Natural killer cell (primary cell): ENCODE data around the gene METTL24. TPM values are rescaled to one million over a fixed set of nuclear protein-coding genes. Genes with fewer than 3 reads are reported as not detected.

Experiments used
- ATAC-seq, 3 donors: fragments of 150-1000 bp in 2 of 3; fragments of 200-7000 bp in 1 of 3; cut with Tn5 transposase; 1 replicate in 1 of 3; 2 replicates in 2 of 3; pipeline ENCODE4 v1.10.0; 2021; ENCODE audit warnings: mild to moderate bottlenecking in 2 of 3, moderate library complexity in 2 of 3
- DNase-seq, 2 donors: peaks; one replicate each; pipeline versions ENCODE4 v3.0.0 to v3.0.0-alpha.2; 2013 to 2021; ENCODE audit warnings: mixed read lengths in 1 of 2
- H3K27ac ChIP-seq: one replicate; pipeline ENCODE4 v1.5.1; 2013; ENCODE audit warnings: mild to moderate bottlenecking, low read length
- H3K27me3 ChIP-seq: one replicate; pipeline ENCODE4 v1.6.1; 2013; ENCODE audit warnings: low read length; ENCODE audit not compliant: control insufficient read depth, insufficient read depth
- H3K36me3 ChIP-seq: one replicate; pipeline ENCODE4 v1.6.1; 2013; ENCODE audit warnings: low read length; ENCODE audit not compliant: control insufficient read depth, insufficient read depth
- H3K4me1 ChIP-seq: one replicate; pipeline ENCODE4 v1.6.1; 2013; ENCODE audit warnings: low read length; ENCODE audit not compliant: control insufficient read depth, insufficient read depth
- H3K4me3 ChIP-seq: one replicate; pipeline ENCODE4 v1.5.1; 2013; ENCODE audit warnings: low read length
- H3K9me3 ChIP-seq: one replicate; pipeline ENCODE4 v1.6.1; 2013; ENCODE audit warnings: low read length; ENCODE audit not compliant: control insufficient read depth, insufficient read depth
- H3K27ac Mint-ChIP-seq, 2 donors: one replicate each; pipeline ENCODE4 v1.8.0; 2022; ENCODE audit warnings: mild to moderate bottlenecking in 2 of 2, mixed read lengths in 2 of 2, moderate library complexity in 1 of 2
- H3K27me3 Mint-ChIP-seq, 2 donors: one replicate each; pipeline ENCODE4 v1.8.0; 2022; ENCODE audit warnings: low read depth in 2 of 2, mixed read lengths in 2 of 2
- H3K36me3 Mint-ChIP-seq: one replicate; pipeline ENCODE4 v1.8.0; 2022; ENCODE audit warnings: mixed read lengths
- H3K4me1 Mint-ChIP-seq, 2 donors: one replicate each; pipeline ENCODE4 v1.8.0; 2022; ENCODE audit warnings: mixed read lengths in 2 of 2
- H3K4me3 Mint-ChIP-seq: one replicate; pipeline ENCODE4 v1.8.0; 2022; ENCODE audit warnings: mild to moderate bottlenecking, moderate library complexity, mixed read lengths
- H3K9me3 Mint-ChIP-seq, 2 donors: one replicate each; pipeline ENCODE4 v1.8.0; 2022; ENCODE audit warnings: mixed read lengths in 2 of 2
- CTCF ChIP-seq: fragments of 200-600 bp; IDR thresholded peaks from one replicate; pipeline ENCODE4 v1.8.0; 2022; ENCODE audit warnings: antibody characterized with exemption
- WGBS: methylation state at CpG from one replicate; pipeline ENCODE4 v1.1.7; 2013; ENCODE audit warnings: missing lambda C conversion rate; ENCODE audit not compliant: insufficient coverage; 5-methylcytosine and 5-hydroxymethylcytosine counted together
- intact Hi-C: fragments of 100-400 bp; cut with micrococcal nuclease; formaldehyde crosslinking; loops from one replicate; pipeline ENCODE4 v1.14.2; 2022
- total RNA-seq, 4 donors: library from RNA; stranded (reverse); fragments of 120-200 nt in 1 of 4; gene quantifications; one replicate each; pipeline versions ENCODE4 v1.2.3 to v1.2.4, GENCODE V29; 2013 to 2022

Gene METTL24
- total RNA-seq, 3 donors from 2014 or later (not counting 1 experiment from before 2014, with no cell fraction given) = 0.24 to 1.00 TPM; not detected in 1

DNA sequence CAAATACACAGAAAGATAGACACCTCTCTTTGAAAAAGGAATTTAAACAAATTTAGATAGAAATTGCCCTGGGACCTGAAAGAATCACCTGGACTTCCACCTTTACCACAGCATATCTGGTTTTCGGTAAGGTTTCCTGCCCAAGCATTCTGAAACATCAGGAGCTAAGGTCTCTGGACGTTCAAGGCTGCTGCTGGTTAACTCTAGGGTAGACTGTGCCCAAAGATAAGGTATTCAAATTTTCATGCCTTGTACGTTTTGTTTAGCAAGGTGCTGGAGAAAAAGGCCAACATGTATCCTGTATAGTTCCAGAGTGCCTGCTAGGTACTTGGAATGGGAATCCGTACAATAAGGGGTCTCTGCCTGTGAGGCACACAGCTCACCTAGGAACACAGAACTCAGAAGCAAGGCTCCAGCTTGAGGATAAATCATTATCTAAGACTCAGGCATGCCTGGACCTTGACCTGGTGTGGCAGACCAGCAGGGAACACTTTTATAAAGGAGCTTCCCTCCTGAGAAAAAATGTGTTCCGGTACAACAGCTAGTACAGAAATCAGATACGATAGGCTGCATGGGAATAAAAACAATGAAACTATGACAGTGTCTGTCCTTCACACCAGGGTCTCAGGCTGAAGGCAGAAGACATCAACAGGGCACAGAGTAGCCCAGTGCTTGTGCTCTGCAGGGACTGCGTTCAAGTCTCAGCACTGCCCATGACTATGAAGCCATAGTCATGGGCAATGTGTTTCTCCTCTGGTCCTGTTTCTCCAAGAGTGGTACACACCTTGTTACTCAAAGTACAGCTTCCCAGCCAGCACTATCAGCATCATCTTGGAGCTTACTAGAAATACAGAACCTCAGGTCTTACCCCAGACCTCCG, 70.4 kb downstream of the METTL24 start:
- peaks cover 0 to 7% of the 10 kb centered on the region in 2 donors for H3K4me1 Mint-ChIP-seq
- Histone ChIP-seq H3K9me3 (no peaks in the 10 kb centered on the region), H3K27me3 (no peaks in the 10 kb centered on the region), H3K4me1 (no peaks in the 10 kb centered on the region), H3K36me3 (no peaks in the 10 kb centered on the region), H3K4me3 (no peak overlapping the region), H3K27ac (no peak overlapping the region)
- H3K9me3 Mint-ChIP-seq = peaks cover 0 to 2% of the 10 kb centered on the region in 2 donors
- peaks cover 0 to 3% of the 10 kb centered on the region in 2 donors for H3K27me3 Mint-ChIP-seq
- no peaks in the 10 kb centered on the region for H3K36me3 Mint-ChIP-seq
- no peak overlapping the region for H3K4me3 Mint-ChIP-seq
- no peak for DNase-seq
- no peak for ATAC-seq
- intact Hi-C loops = no loop called here
- TF ChIP-seq CTCF = no peak
- H3K27ac Mint-ChIP-seq = no peak overlapping the region
- 88% methylated on average over 7 of the region's 8 CpGs for WGBS

DNA sequence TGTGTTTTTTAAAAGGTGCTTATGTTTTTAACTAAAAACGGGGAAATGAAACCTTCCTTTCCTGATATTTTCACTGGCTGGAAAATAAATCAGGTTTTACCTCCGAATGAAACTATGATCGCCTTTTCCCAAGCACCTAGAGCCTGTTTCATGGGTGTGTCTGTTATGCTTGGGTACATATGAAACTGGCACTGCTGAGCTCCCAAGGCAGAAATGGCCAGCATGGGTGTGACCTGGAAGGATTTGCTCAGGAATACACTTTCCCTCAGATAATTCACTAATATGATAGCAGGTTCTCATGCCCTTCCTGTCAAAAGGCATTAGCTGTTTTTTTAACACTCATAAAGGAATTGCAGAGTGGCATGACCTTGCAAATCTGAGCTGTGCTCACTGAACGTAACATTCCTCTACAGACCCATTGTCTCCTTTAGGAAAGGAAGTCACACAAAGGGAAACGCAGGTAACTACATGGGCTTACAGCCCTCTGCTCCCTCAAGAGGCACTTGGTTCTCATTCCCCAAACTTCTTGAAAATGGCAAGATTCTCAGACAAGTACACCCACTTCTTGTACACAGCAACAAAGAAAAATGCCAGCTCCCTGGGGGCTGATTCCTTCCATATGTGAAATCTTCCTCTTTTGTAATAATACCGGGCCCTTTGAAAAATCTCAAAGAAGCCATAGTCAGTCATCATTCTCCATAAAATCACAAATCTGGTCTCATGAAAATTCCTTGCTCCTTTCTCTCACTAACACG, 72.7 kb downstream of the METTL24 start:
- no peak for DNase-seq
- Histone ChIP-seq H3K36me3 (no peaks in the 10 kb centered on the region), H3K9me3 (no peaks in the 10 kb centered on the region), H3K27me3 (no peaks in the 10 kb centered on the region), H3K4me3 (no peak overlapping the region), H3K27ac (no peak overlapping the region), H3K4me1 (no peaks in the 10 kb centered on the region)
- 89% methylated on average over 7 of the region's 7 CpGs for WGBS
- peaks cover 0 to 3% of the 10 kb centered on the region in 2 donors for H3K27me3 Mint-ChIP-seq
- no peak overlapping the region for H3K4me3 Mint-ChIP-seq
- no peaks in the 10 kb centered on the region for H3K36me3 Mint-ChIP-seq
- ATAC-seq = no peak
- H3K27ac Mint-ChIP-seq = no peak overlapping the region
- peaks cover 0 to 16% of the 10 kb centered on the region in 2 donors for H3K4me1 Mint-ChIP-seq
- H3K9me3 Mint-ChIP-seq = no peaks in the 10 kb centered on the region
- intact Hi-C loops = no loop called here
- TF ChIP-seq CTCF = no peak

DNA sequence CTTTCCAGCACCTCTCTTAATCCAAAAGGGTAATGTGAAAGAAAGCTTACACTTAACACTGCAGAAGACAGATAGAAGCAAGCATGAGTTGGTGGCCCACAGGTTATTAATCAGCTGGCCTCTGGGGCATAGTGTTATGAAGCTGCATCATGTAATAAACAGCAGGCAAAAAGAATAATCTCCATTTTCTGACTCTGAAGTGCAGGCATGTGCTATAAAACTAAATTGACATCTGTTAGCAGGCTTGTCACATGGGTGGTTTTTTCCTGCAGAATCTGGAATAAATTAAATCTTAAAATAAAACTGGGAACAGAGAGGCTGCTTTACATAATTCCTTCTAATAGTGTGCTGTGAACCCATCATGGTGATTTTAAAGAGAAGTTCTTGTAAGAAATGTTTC, 73.3 kb downstream of the METTL24 start:
- no peak overlapping the region for H3K4me3 ChIP-seq
- H3K9me3 ChIP-seq = no peaks in the 10 kb centered on the region
- no peak overlapping the region for H3K27ac Mint-ChIP-seq
- TF ChIP-seq CTCF = no peak
- H3K27me3 Mint-ChIP-seq = peaks cover 0 to 3% of the 10 kb centered on the region in 2 donors
- no peak for ATAC-seq
- no peaks in the 10 kb centered on the region for H3K36me3 ChIP-seq
- H3K36me3 Mint-ChIP-seq = no peaks in the 10 kb centered on the region
- no peaks in the 10 kb centered on the region for H3K9me3 Mint-ChIP-seq
- H3K4me1 Mint-ChIP-seq = peaks cover 0 to 16% of the 10 kb centered on the region in 2 donors
- no peaks in the 10 kb centered on the region for H3K27me3 ChIP-seq
- H3K27ac ChIP-seq = no peak overlapping the region
- no peaks in the 10 kb centered on the region for H3K4me1 ChIP-seq
- intact Hi-C loops = no loop called here
- no peak for DNase-seq
- H3K4me3 Mint-ChIP-seq = no peak overlapping the region
